GM21528 (cell line): Measurements from ENCODE around the gene DNAH14.
A peak's percentile ranks its signal among the peaks of the same experiment; 100 is the strongest.

Experiments used
- ATAC-seq: cut with Tn5 transposase; IDR thresholded peaks from one replicate; pipeline ENCODE4 v1.9.1; 2021; ENCODE audit warnings: mild to moderate bottlenecking, moderate library complexity; ENCODE audit not compliant: unreplicated experiment, low FRiP score

DNAH14 gene

GRCh38 chr1:225441314-225442122 is 512.0 kb downstream of the DNAH14 start:
- peak; percentile 36 for ATAC-seq

- ATAC-seq: no peak
Observed at GRCh38 chr1:225442123-225442505, 512.6 kb downstream of the DNAH14 start.

GRCh38 chr1:225445639-225446594 is 516.4 kb downstream of the DNAH14 start:
- no peak for ATAC-seq

- no peak for ATAC-seq
Observed at GRCh38 chr1:225446595-225446960, 517.1 kb downstream of the DNAH14 start.

- ATAC-seq: no peak
Observed at GRCh38 chr1:225446981-225447615, 517.6 kb downstream of the DNAH14 start.

DNA sequence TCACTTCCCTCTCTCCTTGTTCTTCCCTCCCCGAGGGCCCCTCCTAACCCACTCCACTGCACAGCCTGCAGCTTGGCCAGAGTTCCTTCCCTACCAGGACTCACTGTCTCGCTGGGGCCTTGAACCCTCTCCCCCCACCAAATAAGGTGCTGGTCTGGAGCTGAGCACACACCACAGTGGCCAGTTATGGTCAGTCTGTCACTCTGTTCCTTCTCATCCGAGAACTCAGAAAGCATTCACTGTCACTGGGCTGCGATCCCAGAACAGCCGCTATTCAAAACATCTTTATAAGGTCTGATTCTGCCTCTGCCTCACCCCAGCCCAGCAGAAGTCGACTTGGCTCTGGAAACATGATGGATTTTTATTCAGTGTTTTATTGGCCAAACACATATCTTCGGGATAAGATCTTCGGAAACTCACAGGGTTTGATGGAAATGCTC is 518.2 kb downstream of the DNAH14 start:
- ATAC-seq: no peak

- no peak for ATAC-seq
Observed at GRCh38 chr1:225448146-225448805, 518.8 kb downstream of the DNAH14 start.
